Measurements from ENCODE around the gene MRPS5.
A peak's percentile ranks its signal among the peaks of the same experiment; 100 is the strongest.
"Not testable (repeated sequence)": the region's sequence is repeated elsewhere in the genome, so short reads cannot be mapped to it uniquely, and the experiment has no call there.

The MRPS5 gene
- 11.1 reads per million, percentile 34 among the genes with 10 or more reads in this experiment for total RNA-seq

DNA sequence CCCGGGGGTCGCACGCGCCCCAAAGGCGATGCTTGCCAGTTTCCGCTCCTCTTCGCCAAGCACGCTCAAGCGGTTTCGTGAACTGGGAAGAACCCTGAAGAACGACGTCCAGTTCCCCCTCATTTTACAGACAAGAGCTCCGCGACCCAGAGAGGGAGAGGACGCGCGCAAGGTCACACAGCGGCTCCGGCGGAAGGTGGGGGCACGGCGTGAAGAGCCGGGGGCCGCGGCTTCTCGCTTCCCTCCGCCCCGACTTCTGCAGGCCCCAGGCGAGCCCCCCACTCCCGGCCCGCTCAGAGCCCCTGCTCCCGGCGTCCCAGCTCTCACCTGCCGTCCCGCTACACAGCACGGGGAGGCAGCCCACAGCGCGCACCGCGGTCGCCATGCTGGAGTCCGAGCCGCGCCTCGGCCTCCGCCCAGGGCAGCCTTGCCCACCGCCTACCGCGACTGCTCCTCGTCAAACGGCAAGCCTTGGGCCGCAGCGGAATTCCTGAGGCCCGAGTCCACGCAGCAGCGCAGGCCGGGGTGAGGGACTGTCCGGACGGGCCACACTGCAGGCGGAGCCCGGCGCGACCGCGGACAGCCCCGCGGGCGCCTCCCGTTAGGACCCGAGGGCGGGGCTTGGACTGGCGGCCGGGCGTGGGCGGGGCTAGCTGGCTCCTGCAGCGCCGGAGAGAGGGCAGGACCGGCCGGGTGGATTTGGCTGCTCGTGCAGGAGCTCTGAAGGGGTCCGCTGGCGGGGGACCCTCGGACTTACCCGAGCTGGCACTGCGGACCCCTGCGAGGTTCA, at the start of gene MRPS5:
TSS of gene MRPS5 (minus strand) at position 402 of the 790 bp plus-strand sequence. CDS start at position 385, 17 bp downstream.
- peak; percentile 75 for DNase-seq

DNA sequence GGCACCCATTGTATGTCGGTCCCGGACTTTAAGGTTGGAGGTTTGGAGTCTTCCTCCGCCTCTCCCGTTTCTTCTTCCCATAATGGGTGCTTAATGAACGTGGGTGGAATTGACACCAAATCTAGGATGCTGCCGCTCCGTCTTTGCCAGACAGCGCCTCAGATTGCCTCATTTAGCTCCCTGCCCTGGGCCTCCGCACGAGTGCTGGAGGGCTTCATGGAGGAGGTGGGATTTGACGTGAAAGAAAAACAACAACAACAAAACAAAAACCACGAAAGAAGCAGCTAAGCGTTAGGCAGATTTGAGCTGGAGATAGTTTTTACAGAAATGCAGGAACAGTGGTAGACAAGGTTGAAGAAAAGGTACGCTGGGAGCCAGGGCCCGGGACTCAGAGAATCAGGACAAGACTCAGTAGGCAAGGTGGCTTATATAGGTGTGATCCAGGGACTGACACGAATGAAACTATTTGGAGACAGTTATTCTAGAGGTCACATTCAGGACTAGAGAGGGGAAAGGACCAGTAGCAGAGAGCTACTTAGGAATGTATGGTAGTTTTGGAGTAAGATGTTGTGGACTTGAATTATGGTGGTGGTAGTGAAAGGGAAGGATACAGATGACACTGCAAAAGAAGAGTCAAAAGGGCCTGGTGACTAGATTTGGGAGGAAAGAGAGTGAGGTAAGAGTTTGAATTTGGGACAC, 44.6 kb upstream of the MRPS5 start:
- DNase-seq = no peak

DNA sequence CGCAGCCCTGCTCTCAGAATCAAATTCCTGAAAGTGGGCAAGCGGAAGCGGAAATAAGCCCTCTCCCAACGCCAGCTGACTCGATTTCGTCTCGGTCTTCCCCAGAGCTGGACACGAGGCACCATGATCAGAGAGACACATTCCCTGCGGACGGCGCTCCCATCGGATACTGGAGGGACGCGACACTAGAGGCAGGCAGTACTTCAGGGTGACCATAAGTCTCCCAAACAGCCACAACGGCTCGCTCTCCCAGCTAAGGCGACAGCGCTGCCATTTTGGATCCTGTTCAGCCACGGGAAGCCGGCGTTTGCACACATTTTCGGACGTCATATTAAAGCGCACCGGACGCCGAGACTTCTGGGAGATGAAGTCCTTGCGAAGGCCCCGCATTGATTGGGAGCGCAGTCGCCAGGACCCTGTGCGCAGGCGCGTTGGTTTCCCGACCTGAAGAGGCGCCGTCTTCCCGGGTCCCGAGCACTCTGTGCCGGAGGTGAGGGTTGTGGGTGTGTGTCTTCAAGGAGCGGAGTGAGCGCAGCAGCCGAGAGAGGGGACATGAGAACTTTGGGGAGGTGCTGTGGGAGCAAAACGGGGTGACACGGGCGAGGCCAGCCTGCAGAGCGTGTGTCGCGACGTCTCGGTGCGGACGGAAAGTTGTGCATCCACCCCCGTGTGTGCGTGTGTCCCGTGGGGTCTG, 43.9 kb upstream of the MRPS5 start, which contains the start of gene ZNF2:
TSS of gene ZNF2 (plus strand) at position 439 of the 694 bp plus-strand sequence. CDS start 10,418 bp downstream, outside the sequence.
- peak; percentile 98 for DNase-seq

DNA sequence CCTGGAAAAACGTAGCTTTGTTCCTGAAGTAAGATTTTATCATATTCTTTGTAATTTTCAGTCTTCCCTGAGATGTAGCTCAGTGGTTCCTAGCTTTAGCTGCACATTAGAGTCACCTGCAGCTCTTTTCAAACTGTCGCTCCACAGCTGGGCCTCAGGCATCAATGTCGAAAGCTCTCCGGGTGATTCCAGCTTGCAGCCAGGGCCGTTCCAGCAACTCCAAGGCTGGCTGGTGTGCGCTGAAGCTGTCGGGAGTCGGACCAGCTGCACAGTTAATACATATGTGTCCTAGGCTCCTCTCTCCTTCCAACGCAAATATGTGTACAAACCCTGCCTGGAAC, 43.4 kb upstream of the MRPS5 start:
- no peak for DNase-seq

DNA sequence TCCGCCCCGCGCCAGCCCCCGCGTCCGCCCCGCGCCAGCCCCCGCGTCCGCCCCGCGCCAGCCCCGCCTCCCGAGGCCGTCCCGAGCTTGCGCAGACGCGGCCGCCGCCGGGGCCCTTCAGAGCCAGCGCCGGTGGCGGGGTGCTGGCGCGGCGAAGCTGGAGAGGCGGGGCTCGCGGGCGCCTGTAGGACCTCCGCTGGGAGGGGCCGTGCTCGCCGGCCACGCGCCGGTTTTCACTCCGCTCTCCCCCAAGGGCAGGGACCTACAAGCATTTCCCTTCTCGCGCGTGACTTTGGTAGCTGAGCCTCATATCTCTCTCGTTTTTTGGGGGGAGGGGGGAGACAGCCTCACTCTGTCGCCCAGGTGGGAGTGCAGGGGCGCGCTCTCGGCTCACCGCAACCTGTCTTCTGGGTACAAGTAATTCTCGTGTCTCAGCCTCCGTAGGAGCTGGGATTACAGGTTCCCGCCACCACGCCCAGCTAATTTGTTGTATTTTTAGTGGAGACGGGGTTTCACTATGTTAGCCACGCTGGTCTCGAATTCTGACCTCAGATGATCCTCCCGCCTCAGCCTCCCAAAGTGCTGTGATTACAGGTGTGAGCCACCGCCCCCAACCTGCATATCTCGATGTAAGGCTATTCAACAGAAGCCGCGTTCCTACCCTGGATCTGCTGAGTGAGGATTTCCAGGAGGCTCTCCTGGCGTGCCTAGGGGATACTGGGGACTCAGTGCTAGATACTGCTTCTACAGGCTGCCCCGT, 38.3 kb upstream of the MRPS5 start, which contains the start of gene ZNF514:
TSS of gene ZNF514 (minus strand) at position 159 of the 760 bp plus-strand sequence. CDS start 6,595 bp downstream, outside the sequence.
- peak; percentile 69 for DNase-seq

DNA sequence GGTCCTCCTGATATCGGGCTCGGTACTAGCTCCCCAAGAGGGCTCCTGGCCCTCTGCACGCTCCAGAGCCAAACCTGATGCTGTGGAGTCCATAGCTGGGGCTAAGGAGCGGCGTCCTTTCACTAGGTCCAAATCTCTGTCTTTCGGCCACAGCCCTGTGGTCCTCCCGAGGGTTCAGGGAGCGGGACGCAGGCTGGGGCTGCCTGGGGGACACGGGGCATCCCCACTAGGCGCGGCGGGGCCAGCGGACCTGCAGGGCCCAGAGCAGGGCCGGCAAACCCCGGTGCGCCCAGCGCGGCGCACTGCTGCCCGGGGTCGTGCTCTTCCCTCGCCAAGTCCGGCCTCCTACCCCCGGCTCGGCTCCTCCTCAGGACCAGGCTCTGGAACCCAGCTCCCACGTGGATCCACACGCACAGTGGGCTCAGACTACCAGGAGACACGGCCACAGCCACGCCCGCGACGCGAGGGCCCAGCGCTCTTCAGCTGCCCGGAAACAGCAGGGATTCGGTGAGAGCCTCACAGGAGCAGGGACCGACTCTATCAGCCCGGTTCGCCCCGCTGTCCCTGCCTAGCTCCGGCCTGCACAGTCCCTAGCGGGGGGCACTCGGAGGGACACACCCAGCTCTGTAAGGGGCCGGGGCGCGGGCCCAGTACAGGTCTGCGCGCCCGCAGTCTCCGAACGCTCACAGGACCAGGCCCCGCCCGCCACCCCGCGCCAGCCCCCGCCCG, 37.4 kb upstream of the MRPS5 start:
- DNase-seq = peak; percentile 4

DNA sequence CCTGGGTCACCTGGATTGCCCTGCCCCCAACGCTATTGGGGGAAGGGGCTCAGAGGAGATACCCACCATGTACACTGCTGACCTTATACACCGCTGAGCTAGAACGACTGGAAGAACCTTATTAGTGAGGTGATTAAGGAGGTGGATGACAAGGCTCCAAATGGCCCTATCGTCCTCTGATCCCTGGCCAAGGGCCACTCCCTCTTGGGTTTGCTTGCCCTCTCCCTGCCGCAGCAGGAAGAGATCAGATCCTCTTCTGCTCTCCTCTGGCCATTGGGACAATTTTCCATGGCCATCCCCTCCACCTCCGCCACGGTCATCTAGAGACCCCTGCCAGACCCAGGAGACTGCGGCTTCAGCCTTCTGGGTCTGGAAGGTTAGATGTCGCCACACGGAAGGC, 36.8 kb upstream of the MRPS5 start:
- DNase-seq = no peak

DNA sequence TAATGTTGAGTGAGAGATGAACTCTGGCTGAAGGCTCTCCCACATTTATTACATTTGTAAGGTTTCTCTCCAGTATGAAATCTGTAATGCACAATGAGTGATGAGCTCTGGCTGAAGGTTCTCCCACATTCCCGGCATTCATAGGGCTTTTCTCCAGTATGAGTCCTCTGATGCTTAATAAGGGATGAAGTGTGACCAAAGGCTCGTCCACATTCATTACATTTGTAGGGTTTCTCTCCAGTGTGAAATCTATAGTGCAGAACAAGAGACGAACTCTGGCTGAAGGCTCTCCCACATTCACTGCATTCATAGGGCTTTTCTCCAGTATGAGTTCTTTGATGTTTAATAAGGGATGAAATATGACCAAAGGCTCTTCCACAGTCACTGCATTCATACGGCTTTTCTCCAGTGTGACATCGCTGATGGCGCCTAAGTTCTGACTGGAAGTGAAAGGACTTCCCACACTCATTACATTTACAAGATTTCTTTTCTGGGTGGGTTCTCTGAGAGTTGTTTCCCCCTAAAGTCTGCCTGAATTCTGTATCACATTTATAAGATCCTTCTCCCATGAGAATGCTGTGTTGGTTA, 27.9 kb upstream of the MRPS5 start:
- no peak for DNase-seq

DNA sequence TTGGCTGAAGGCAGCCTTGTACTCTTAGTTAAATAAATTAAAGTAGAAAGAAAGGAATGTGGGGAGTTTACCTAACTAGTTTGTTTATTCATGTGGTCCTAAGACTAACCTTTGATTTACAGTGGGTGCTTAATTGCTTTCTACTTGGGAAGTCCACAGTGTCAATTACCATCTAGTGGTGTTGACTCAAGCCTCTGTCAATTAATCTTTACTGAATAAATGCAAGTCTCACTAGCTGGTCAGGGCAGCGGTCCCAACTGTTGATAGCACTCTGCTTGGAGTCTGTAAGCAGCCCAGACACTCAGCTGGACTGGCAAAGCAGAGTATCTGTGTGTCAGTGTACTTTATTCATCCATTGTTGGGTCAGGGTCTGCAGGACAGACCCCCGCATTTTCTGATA, 22.2 kb upstream of the MRPS5 start:
- no peak for DNase-seq

DNA sequence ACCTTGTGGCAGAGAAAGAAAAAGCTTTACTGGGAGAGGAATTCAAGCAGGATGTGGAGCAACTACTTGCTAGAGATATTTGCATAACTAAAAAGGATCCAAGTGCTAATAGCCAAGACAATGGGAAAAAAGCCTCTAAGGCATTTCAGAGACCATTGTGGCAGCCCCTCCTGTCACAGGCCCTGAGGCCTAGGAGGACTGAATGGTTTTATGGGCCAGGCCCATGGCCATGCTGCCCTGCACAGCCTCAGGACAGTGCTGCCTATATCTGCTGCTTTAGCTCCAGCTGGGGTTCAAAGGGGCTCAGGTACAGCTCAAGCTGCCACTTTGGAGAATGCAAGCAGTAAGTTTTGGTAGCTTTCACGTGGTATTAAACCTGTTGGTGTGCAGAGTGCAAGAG, 17.1 kb upstream of the MRPS5 start:
- no peak for DNase-seq

DNA sequence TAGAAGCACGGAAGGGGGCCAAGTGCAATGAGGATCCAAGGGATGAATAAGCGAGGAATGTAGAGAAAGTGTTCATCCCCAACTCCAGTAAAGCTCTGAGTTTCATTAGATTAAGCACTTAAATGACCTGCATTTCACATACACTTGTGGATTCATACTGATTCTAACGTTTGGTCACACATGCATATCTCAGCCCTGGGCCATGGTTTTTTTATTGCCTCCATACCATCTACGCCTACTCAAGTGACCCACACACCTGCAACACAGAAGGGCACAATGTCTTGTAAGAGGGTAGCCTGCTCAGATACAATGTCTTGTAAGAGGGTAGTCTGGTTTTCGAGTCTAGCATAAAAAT, 566 bp upstream of the MRPS5 start:
- DNase-seq = no peak

DNA sequence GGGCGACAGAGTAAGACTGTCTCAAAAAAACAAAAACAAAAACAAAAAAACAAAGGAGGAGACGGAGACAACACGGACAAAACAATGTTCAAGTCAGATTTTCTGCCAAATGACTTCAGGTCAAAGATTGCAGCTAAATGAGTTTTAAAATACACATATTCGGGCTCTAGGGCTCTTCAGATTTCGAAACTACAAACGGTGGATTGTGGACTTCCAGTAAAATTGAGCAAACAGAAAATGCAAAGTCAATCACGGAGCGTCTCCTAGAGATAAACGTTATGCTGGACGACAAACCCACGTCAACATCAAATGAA, 558 bp downstream of the MRPS5 start:
- DNase-seq = no peak

DNA sequence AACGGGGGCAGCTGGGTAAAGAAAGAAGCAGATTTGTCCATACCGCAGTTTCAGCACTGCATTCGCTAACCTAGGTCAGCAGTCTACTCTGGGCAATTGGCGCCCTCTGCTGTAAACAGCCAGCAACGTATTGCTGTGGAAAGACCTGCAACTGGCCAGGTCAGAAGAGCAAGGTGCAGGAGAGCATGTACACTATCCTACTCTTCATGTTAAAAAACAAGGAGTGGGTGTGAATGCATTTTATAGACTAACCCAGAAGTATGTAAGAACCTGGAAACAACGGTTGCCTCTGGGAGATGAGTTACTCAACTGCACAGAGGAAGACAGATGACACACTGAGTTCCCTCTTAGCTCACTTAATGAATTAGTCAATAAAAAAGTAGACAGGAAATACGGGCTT, 6.2 kb downstream of the MRPS5 start:
- peak; percentile 68 for DNase-seq

DNA sequence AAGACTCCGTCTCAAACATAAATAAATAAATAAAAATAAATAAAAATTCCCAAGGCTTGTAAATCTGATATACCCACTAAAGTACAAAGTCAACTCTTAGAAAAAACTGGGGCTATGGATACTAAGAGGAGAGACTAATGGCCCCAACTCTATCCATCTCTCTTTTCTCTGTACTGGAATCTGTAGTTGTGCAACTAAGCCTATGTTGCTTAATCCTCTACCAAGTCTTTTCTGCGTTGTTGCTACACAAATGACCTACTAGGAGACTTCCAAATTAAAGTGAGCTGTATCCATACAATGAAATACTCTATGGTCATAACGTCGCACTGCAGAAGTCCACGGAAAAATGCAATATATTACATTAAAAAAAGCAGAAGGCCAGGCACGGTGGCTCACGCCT, 8.1 kb downstream of the MRPS5 start:
- DNase-seq = no peak

DNA sequence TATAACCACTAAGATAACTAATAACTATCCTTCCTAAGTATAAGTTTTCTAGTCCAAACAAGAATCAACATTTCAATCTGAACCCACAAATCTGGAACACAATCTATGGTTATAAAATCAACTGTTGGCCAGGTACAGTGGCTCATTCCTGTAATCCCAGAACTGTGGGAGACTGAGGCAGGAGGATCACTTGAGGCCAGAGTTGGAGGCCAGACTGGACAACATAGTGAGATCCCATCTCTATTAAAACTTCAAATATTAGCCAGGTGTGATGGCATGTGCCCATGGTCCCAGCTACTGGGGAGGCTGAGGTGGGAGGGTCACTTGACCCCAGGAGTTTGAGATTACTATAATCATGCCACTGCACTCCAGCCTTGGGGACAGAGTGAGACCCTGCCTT, 11.2 kb downstream of the MRPS5 start:
- DNase-seq = no peak

DNA sequence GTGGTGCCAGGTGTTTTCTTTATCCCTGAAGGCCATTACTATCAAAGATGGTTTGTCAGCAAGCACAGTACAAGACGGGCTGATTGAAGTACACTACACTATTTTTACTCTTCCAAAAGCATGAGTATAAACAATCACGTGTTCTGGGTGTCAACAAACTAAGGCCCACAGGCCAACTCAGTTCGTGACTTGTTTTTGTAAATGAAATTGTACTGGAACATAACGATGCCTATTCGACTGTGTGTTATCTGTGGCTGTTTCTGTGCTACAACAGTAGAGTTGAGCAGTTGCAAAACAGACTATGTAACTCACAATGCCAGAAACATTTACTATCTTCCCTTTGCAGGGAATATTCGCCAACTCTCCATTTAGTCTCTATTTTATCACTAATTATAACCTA, 12.3 kb downstream of the MRPS5 start:
- no peak for DNase-seq

DNA sequence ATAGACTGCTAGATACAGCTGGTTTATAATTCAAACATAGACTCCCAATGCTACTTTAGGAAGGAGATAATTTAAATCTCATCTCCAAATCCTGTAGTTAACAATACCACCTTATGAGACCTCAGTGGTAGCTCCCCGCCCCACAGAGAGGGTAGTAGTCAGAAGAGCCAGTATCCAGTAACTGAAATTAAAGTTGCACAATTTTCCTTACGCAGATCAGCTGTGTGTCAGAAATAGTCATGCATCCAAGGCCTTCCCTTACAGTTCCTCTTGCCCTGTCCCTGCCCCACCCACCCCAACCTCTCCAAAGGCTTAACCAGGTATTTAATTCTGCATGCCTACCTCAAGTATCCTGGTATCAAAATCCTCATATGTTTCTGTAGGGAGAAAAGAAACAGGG, 15.5 kb downstream of the MRPS5 start:
- no peak for DNase-seq

DNA sequence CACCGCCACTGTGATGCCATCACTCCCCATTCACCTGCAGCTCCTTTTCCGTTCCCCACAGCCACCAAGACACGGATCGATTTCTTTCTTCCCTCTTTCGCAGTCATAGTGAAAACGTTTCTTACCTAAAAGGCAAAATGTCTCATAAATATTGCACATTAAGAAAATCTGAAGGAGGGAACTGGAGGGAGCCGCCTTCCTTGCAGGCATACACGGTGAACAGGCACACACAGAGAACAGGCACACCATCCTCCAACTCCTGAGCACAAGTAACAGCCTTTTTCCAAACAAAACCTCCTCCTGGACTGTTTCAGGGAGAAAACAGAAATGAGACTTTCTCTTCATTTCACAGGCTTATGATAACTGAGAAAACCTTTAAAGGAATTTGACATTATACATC, 17.0 kb downstream of the MRPS5 start:
- DNase-seq = no peak

DNA sequence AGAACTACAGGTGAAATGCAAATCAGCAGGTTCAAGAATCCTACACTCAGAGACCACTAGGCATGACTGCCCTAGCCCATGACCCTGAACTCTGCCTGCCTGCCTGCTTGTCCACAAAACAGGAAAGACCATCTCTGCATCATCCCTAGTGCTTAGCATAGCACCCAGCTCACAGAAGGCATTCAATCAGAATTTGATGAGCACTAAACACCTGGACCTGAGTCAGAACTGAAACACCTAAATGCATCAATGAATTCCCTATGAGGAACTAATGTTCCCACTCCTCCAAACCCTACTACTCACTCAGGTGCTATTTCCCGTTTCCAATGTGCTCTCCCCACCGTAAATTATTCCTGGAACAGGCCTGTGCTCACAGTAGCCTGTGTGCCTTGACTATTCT, 21.7 kb downstream of the MRPS5 start:
- no peak for DNase-seq

DNA sequence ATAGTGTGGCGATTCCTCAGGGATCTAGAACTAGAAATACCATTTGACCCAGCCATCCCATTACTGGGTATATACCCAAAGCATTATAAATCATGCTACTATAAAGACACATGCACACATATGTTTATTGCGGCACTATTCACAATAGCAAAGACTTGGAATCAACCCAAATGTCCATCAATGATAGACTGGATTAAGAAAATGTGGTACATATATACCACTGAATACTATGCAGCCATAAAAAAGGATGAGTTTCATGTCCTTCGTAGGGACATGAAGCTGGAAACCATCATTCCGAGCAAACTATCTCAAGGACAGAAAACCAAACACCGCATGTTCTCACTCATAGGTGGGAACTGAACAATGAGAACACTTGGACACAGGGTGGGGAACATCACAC, 23.3 kb downstream of the MRPS5 start:
- DNase-seq = not testable (repeated sequence)

DNA sequence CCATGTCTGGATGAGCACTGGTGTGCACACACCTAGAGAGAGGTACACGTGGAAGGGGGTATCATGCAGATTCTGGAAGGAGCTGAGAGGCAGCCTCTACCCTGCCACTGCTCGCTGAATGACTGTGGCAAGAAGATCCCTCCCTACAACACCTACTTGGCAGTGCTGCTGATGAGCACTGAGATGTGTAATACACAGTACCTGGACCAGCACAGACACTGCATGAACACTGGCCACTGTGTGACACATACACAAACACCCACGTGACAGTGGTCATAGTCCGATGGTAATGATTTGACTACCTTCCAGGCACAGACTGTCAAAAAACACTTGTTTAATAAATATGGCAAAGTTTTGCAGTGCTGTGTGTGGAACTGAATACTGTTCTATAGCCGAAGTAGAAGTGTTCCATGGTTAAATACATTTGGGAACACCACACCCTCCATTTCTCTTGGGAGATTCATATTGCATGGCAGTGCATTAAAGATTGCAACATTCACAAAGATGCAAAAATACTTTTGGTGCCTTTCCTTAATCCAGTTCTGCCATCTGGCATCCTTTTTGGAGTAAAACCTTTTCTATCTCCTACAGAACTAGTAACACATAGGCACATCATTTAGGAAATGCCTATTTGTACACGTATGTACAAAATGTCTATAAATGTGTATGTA, 29.6 kb downstream of the MRPS5 start:
- no peak for DNase-seq

Measured in effector CD4-positive, alpha-beta T cell (primary cell).